Activated B cell treated with CpG ODN at 0.5 μM for 24 hours (primary cell): ENCODE measurements around the gene TSPAN19. TPM values are rescaled to one million over a fixed set of nuclear protein-coding genes. Genes with fewer than 3 reads are reported as not detected.
"Not testable (repeated sequence)": the region's sequence is repeated elsewhere in the genome, so short reads cannot be mapped to it uniquely, and the experiment has no call there.

Experiments
- ATAC-seq: fragments of 200-7000 bp; cut with Tn5 transposase; one replicate; pipeline ENCODE4 v1.10.0; 2021; ENCODE audit warnings: low read depth, mild to moderate bottlenecking, moderate library complexity
- CTCF ChIA-PET: fragments of 350-600 bp; sonication (Branson Sonifier 250); formaldehyde crosslinking; loops from one replicate; lab custom pipeline; 2021; ENCODE audit warnings: antibody characterized with exemption; lab: Charles Lee
- POLR2A ChIA-PET: fragments of 350-600 bp; sonication (Branson Sonifier 250); formaldehyde crosslinking; loops from one replicate; lab custom pipeline; 2021; ENCODE audit warnings: antibody characterized with exemption; lab: Charles Lee
- DNase-seq: peaks from one replicate; pipeline ENCODE4 v3.0.0; 2022
- H3K27ac Mint-ChIP-seq: one replicate; pipeline ENCODE4 v1.8.0; 2020; ENCODE audit warnings: mixed read lengths
- H3K27me3 Mint-ChIP-seq: one replicate; pipeline ENCODE4 v1.8.0; 2021; ENCODE audit warnings: mixed read lengths
- H3K36me3 Mint-ChIP-seq: one replicate; pipeline ENCODE4 v1.8.0; 2021; ENCODE audit warnings: low read depth, mixed read lengths
- H3K4me1 Mint-ChIP-seq: one replicate; pipeline ENCODE4 v1.8.0; 2021; ENCODE audit warnings: mixed read lengths
- H3K4me3 Mint-ChIP-seq: one replicate; pipeline ENCODE4 v1.8.0; 2020; ENCODE audit warnings: mild to moderate bottlenecking, mixed read lengths
- H3K9me3 Mint-ChIP-seq: one replicate; pipeline ENCODE4 v1.8.0; 2020; ENCODE audit warnings: mixed read lengths
- CTCF ChIP-seq: fragments of 200-600 bp; IDR thresholded peaks from one replicate; pipeline ENCODE4 v1.8.0; 2022; ENCODE audit warnings: antibody characterized with exemption, mild to moderate bottlenecking
- intact Hi-C: fragments of 100-400 bp; cut with micrococcal nuclease; formaldehyde crosslinking; loops from one replicate; pipeline ENCODE4 v1.15.1; 2024
- total RNA-seq: library from RNA; stranded (reverse); gene quantifications from 2 replicates; pipeline ENCODE4 v1.2.3, GENCODE V29; 2022

TSPAN19 gene
- total RNA-seq, 1 donor from 2014 or later: not detected

- Mint-ChIP-seq H3K9me3 (no peaks in the 10 kb centered on the region), H3K4me1 (no peaks in the 10 kb centered on the region), H3K27ac (no peak overlapping the region), H3K4me3 (no peak overlapping the region), H3K27me3 (no peaks in the 10 kb centered on the region), H3K36me3 (no peaks in the 10 kb centered on the region)
- ATAC-seq: no peak
- intact Hi-C loops: no loop called here
- POLR2A ChIA-PET: no interaction called here
- TF ChIP-seq CTCF: no peak
- CTCF ChIA-PET: interaction anchor here (0.6 kb wide), 1 partner anchor 11 kb away, joined by 3 read pairs; no protein-coding TSS in a partner anchor
- DNase-seq: no peak
Measured at GRCh38 chr12:85017133-85017532, 18.9 kb downstream of the TSPAN19 start.

- H3K9me3 Mint-ChIP-seq: no peaks in the 10 kb centered on the region
- H3K36me3 Mint-ChIP-seq: no peaks in the 10 kb centered on the region
- no peak overlapping the region for H3K4me3 Mint-ChIP-seq
- ChIA-PET CTCF (no interaction called here), POLR2A (no interaction called here)
- no peak overlapping the region for H3K27ac Mint-ChIP-seq
- H3K4me1 Mint-ChIP-seq: no peaks in the 10 kb centered on the region
- DNase-seq: no peak
- ATAC-seq: no peak
- intact Hi-C loops: no loop called here
- TF ChIP-seq CTCF: no peak
- no peaks in the 10 kb centered on the region for H3K27me3 Mint-ChIP-seq
Measured at GRCh38 chr12:85016413-85016812, 19.7 kb downstream of the TSPAN19 start.

- CTCF ChIA-PET: no interaction called here
- DNase-seq (no peak), ATAC-seq (no peak)
- intact Hi-C loops: no loop called here
- no peak for TF ChIP-seq CTCF
- H3K4me3 Mint-ChIP-seq: no peak overlapping the region
- no peaks in the 10 kb centered on the region for H3K36me3 Mint-ChIP-seq
- H3K4me1 Mint-ChIP-seq: no peaks in the 10 kb centered on the region
- no peak overlapping the region for H3K27ac Mint-ChIP-seq
- POLR2A ChIA-PET: no interaction called here
- H3K9me3 Mint-ChIP-seq: no peaks in the 10 kb centered on the region
- H3K27me3 Mint-ChIP-seq: no peaks in the 10 kb centered on the region
Measured at GRCh38 chr12:85007836-85008235, 28.2 kb downstream of the TSPAN19 start.

GRCh38 chr12:85006206-85006605, 29.9 kb downstream of the TSPAN19 start:
- DNase-seq (no peak), ATAC-seq (no peak)
- H3K27ac Mint-ChIP-seq: no peak overlapping the region
- no peak for TF ChIP-seq CTCF
- no peak overlapping the region for H3K4me3 Mint-ChIP-seq
- ChIA-PET CTCF (no interaction called here), POLR2A (no interaction called here)
- H3K9me3 Mint-ChIP-seq: no peaks in the 10 kb centered on the region
- no peaks in the 10 kb centered on the region for H3K36me3 Mint-ChIP-seq
- H3K27me3 Mint-ChIP-seq: no peaks in the 10 kb centered on the region
- H3K4me1 Mint-ChIP-seq: no peaks in the 10 kb centered on the region
- intact Hi-C loops: no loop called here

- Mint-ChIP-seq H3K27ac (no peak overlapping the region), H3K36me3 (no peaks in the 10 kb centered on the region)
- POLR2A ChIA-PET: no interaction called here
Measured at GRCh38 chr12:85005615-85006014, 30.5 kb downstream of the TSPAN19 start.

GRCh38 chr12:85005047-85005446, 31.0 kb downstream of the TSPAN19 start:
- H3K27ac Mint-ChIP-seq, H3K36me3 Mint-ChIP-seq, H3K4me3 Mint-ChIP-seq, intact Hi-C loops, H3K9me3 Mint-ChIP-seq, H3K27me3 Mint-ChIP-seq, DNase-seq, POLR2A ChIA-PET, H3K4me1 Mint-ChIP-seq, CTCF ChIA-PET, ATAC-seq: not testable (repeated sequence)

More at GRCh38 chr12:85005615-85006014, 30.5 kb downstream of the TSPAN19 start:
- no peaks in the 10 kb centered on the region for H3K27me3 Mint-ChIP-seq
- no peaks in the 10 kb centered on the region for H3K4me1 Mint-ChIP-seq
- ATAC-seq: no peak
- no peaks in the 10 kb centered on the region for H3K9me3 Mint-ChIP-seq
- TF ChIP-seq CTCF: no peak
- no peak for DNase-seq
- H3K4me3 Mint-ChIP-seq: no peak overlapping the region
- CTCF ChIA-PET: no interaction called here
- intact Hi-C loops: no loop called here
